Trophoblast cell (in vitro differentiated cells and primary cell): ENCODE data around the gene PAX9.

Experiments used
- DNase-seq, 2 donors: peaks; one replicate each; pipeline ENCODE4 v3.0.0-alpha.2; 2016
- H2AFZ ChIP-seq: 2 replicates; pipeline ENCODE4 v1.6.1; 2013; ENCODE audit warnings: low read length, moderate library complexity, mild to moderate bottlenecking; ENCODE audit not compliant: insufficient read depth, poor library complexity
- H2AK5ac ChIP-seq: 2 replicates; pipeline ENCODE4 v1.6.1; 2013; ENCODE audit warnings: mild to moderate bottlenecking, low read length
- H2BK120ac ChIP-seq: 2 replicates; pipeline ENCODE4 v1.6.1; 2013; ENCODE audit warnings: low read length, mild to moderate bottlenecking, moderate library complexity; ENCODE audit not compliant: insufficient read depth, poor library complexity
- H2BK12ac ChIP-seq: 2 replicates; pipeline ENCODE4 v1.6.1; 2013; ENCODE audit warnings: mild to moderate bottlenecking, low read length, moderate library complexity
- H2BK5ac ChIP-seq: 2 replicates; pipeline ENCODE4 v1.6.1; 2013; ENCODE audit warnings: low read length, low read depth, moderate library complexity, mild to moderate bottlenecking; ENCODE audit not compliant: poor library complexity
- H3K14ac ChIP-seq: 2 replicates; pipeline ENCODE4 v1.6.1; 2013; ENCODE audit warnings: mild to moderate bottlenecking, low read length
- H3K18ac ChIP-seq: 2 replicates; pipeline ENCODE4 v1.6.1; 2013; ENCODE audit warnings: mild to moderate bottlenecking, low read length
- H3K23ac ChIP-seq: 2 replicates; pipeline ENCODE4 v1.6.1; 2013; ENCODE audit warnings: low read length
- H3K27ac ChIP-seq: 2 replicates; pipeline ENCODE4 v1.5.1; 2013; ENCODE audit warnings: low read depth, mild to moderate bottlenecking, inconsistent platforms, low read length, moderate library complexity
- H3K27me3 ChIP-seq: 2 replicates; pipeline ENCODE4 v1.6.1; 2013; ENCODE audit warnings: inconsistent platforms, mild to moderate bottlenecking, low read length, moderate library complexity; ENCODE audit not compliant: insufficient read depth
- H3K36me3 ChIP-seq, 2 experiments: 1 replicate in 1 of 2; 2 replicates in 1 of 2; pipeline ENCODE4 v1.6.1; 2013; ENCODE audit warnings: low read length in 2 of 2, mild to moderate bottlenecking in 2 of 2, moderate library complexity in 1 of 2; ENCODE audit not compliant: insufficient read depth in 2 of 2, control insufficient read depth in 1 of 2
- H3K4ac ChIP-seq: 2 replicates; pipeline ENCODE4 v1.6.1; 2013; ENCODE audit warnings: low read depth, mild to moderate bottlenecking, low read length, moderate library complexity
- H3K4me1 ChIP-seq, 2 experiments: 1 replicate in 1 of 2; 2 replicates in 1 of 2; pipeline ENCODE4 v1.6.1; 2013; ENCODE audit warnings: low read length in 2 of 2, mild to moderate bottlenecking in 2 of 2, moderate library complexity in 1 of 2; ENCODE audit not compliant: insufficient read depth in 2 of 2, control insufficient read depth in 1 of 2
- H3K4me2 ChIP-seq: 2 replicates; pipeline ENCODE4 v1.6.1; 2013; ENCODE audit warnings: inconsistent platforms, mild to moderate bottlenecking, low read length, moderate library complexity
- H3K4me3 ChIP-seq: 2 replicates; pipeline ENCODE4 v1.5.1; 2013; ENCODE audit warnings: mild to moderate bottlenecking, low read depth, low read length, inconsistent platforms
- H3K79me1 ChIP-seq: one replicate; pipeline ENCODE4 v1.6.1; 2013; ENCODE audit warnings: low read length
- H3K79me2 ChIP-seq: 2 replicates; pipeline ENCODE4 v1.6.1; 2013; ENCODE audit warnings: low read length, mild to moderate bottlenecking; ENCODE audit not compliant: control insufficient read depth, insufficient read depth, poor library complexity
- H3K9ac ChIP-seq: 2 replicates; pipeline ENCODE4 v1.6.1; 2013; ENCODE audit warnings: mild to moderate bottlenecking, low read length
- H3K9me3 ChIP-seq: 2 replicates; pipeline ENCODE4 v1.6.1; 2013; ENCODE audit warnings: low read depth, mild to moderate bottlenecking, control low read depth, inconsistent platforms, low read length; ENCODE audit not compliant: insufficient read depth
- H4K12ac ChIP-seq: 2 replicates; pipeline ENCODE4 v1.6.1; 2013; ENCODE audit warnings: low read depth, mild to moderate bottlenecking, low read length, moderate library complexity
- H4K8ac ChIP-seq: 2 replicates; pipeline ENCODE4 v1.6.1; 2013; ENCODE audit warnings: low read depth, mild to moderate bottlenecking, low read length, moderate library complexity
- H4K91ac ChIP-seq: one replicate; pipeline ENCODE4 v1.6.1; 2013; ENCODE audit warnings: low read depth, mild to moderate bottlenecking, low read length, moderate library complexity
- WGBS: extraction: QIAGEN DNeasy Blood & Tissue Kit; methylation state at CpG from one replicate; pipeline ENCODE4 v1.1.7; 2013; ENCODE audit warnings: missing lambda C conversion rate; ENCODE audit not compliant: insufficient read length, insufficient coverage; ENCODE audit errors: extremely low coverage; 5-methylcytosine and 5-hydroxymethylcytosine counted together

PAX9 gene

GRCh38 chr14:36701132-36701531 is 39.5 kb downstream of the PAX9 start:
- no peak for DNase-seq
- H2BK12ac ChIP-seq = no peak overlapping the region
- H2BK120ac ChIP-seq = no peak overlapping the region
- no peak overlapping the region for H4K91ac ChIP-seq
- H3K4ac ChIP-seq = no peak overlapping the region
- H3K79me1 ChIP-seq = no peaks in the 10 kb centered on the region
- no peak overlapping the region for H2AK5ac ChIP-seq
- no peak overlapping the region for H3K4me2 ChIP-seq
- no peak overlapping the region for H3K27ac ChIP-seq
- H3K36me3 ChIP-seq = no peaks in the 10 kb centered on the region
- H4K12ac ChIP-seq = no peak overlapping the region
- H3K9me3 ChIP-seq = no peaks in the 10 kb centered on the region
- H3K4me1 ChIP-seq = peaks cover 2 to 11% of the 10 kb centered on the region in 2 experiments
- H3K14ac ChIP-seq = no peak overlapping the region
- H2AFZ ChIP-seq = no peak overlapping the region
- H2BK5ac ChIP-seq = no peak overlapping the region
- H4K8ac ChIP-seq = no peak overlapping the region
- no peak overlapping the region for H3K9ac ChIP-seq
- H3K18ac ChIP-seq = no peak overlapping the region
- no peaks in the 10 kb centered on the region for H3K79me2 ChIP-seq
- H3K27me3 ChIP-seq = no peaks in the 10 kb centered on the region
- no peak overlapping the region for H3K4me3 ChIP-seq
- no CpG with 5 or more reads among the region's 1 CpG for WGBS
- no peak overlapping the region for H3K23ac ChIP-seq

GRCh38 chr14:36702474-36702873 is 40.8 kb downstream of the PAX9 start:
- no peak overlapping the region for H2AK5ac ChIP-seq
- no peaks in the 10 kb centered on the region for H3K27me3 ChIP-seq
- no peak overlapping the region for H2AFZ ChIP-seq
- H3K4me2 ChIP-seq = no peak overlapping the region
- peaks cover 2% of the 10 kb centered on the region for H3K79me1 ChIP-seq
- peaks cover 7 to 22% of the 10 kb centered on the region in 2 experiments for H3K4me1 ChIP-seq
- no peak overlapping the region for H4K12ac ChIP-seq
- no peak overlapping the region for H3K4ac ChIP-seq
- H2BK5ac ChIP-seq = no peak overlapping the region
- no peak overlapping the region for H3K27ac ChIP-seq
- no peak overlapping the region for H4K8ac ChIP-seq
- H3K9me3 ChIP-seq = no peaks in the 10 kb centered on the region
- H3K14ac ChIP-seq = no peak overlapping the region
- DNase-seq = no peak
- no peaks in the 10 kb centered on the region for H3K79me2 ChIP-seq
- no peak overlapping the region for H3K23ac ChIP-seq
- WGBS = no CpG with 5 or more reads among the region's 2 CpGs
- H3K36me3 ChIP-seq = no peaks in the 10 kb centered on the region
- H2BK12ac ChIP-seq = no peak overlapping the region
- no peak overlapping the region for H3K4me3 ChIP-seq
- H3K9ac ChIP-seq = no peak overlapping the region
- no peak overlapping the region for H2BK120ac ChIP-seq
- H4K91ac ChIP-seq = no peak overlapping the region
- no peak overlapping the region for H3K18ac ChIP-seq

- H4K12ac ChIP-seq = no peak overlapping the region
- DNase-seq = no peak
Observed at GRCh38 chr14:36707570-36707969, 45.9 kb downstream of the PAX9 start.

GRCh38 chr14:36713960-36714703 is 52.5 kb downstream of the PAX9 start:
- no peaks in the 10 kb centered on the region for H3K27me3 ChIP-seq
- H3K79me1 ChIP-seq = no peaks in the 10 kb centered on the region
- H2BK120ac ChIP-seq = no peak overlapping the region
- H3K14ac ChIP-seq = no peak overlapping the region
- no peak overlapping the region for H4K8ac ChIP-seq
- H3K4me2 ChIP-seq = no peak overlapping the region
- no peak overlapping the region for H2BK5ac ChIP-seq
- H4K12ac ChIP-seq = no peak overlapping the region
- H3K27ac ChIP-seq = no peak overlapping the region
- no peak overlapping the region for H2AFZ ChIP-seq
- no peak overlapping the region for H3K4me3 ChIP-seq
- no peaks in the 10 kb centered on the region for H3K4me1 ChIP-seq
- H2AK5ac ChIP-seq = no peak overlapping the region
- no peak overlapping the region for H3K18ac ChIP-seq
- H3K9ac ChIP-seq = no peak overlapping the region
- no peaks in the 10 kb centered on the region for H3K79me2 ChIP-seq
- WGBS = no CpG with 5 or more reads among the region's 4 CpGs
- H3K23ac ChIP-seq = no peak overlapping the region
- no peak overlapping the region for H2BK12ac ChIP-seq
- H3K36me3 ChIP-seq = no peaks in the 10 kb centered on the region
- no peak overlapping the region for H4K91ac ChIP-seq
- DNase-seq = no peak
- no peak overlapping the region for H3K4ac ChIP-seq
- peaks cover 2% of the 10 kb centered on the region for H3K9me3 ChIP-seq

More at GRCh38 chr14:36707570-36707969, 45.9 kb downstream of the PAX9 start:
- Histone ChIP-seq H4K91ac (no peak overlapping the region), H2BK12ac (no peak overlapping the region), H3K9me3 (no peaks in the 10 kb centered on the region), H3K9ac (no peak overlapping the region), H3K4me1 (peaks cover 5 to 11% of the 10 kb centered on the region in 2 experiments), H2AK5ac (no peak overlapping the region), H3K27ac (no peak overlapping the region), H3K36me3 (no peaks in the 10 kb centered on the region), H2BK120ac (no peak overlapping the region), H3K79me1 (peaks cover 2% of the 10 kb centered on the region), H3K27me3 (no peaks in the 10 kb centered on the region), H3K14ac (no peak overlapping the region), H2BK5ac (no peak overlapping the region), H3K4me3 (no peak overlapping the region), H3K4ac (no peak overlapping the region), H3K23ac (no peak overlapping the region), H3K4me2 (no peak overlapping the region), H3K18ac (no peak overlapping the region), H4K8ac (no peak overlapping the region), H3K79me2 (no peaks in the 10 kb centered on the region), H2AFZ (no peak overlapping the region)
